Inflammatory macrophage treated with lipopolysaccharide for 1 hour (primary cell): ENCODE measurements around the gene ELL3.
"Not testable (repeated sequence)": the region's sequence is repeated elsewhere in the genome, so short reads cannot be mapped to it uniquely, and the experiment has no call there.

Source experiments
- DNase-seq, 2 donors: peaks; one replicate each; pipeline ENCODE4 v3.0.0-alpha.2; 2020 to 2022

ELL3 gene

GRCh38 chr15:43789409-43789808, 12.6 kb upstream of the ELL3 start:
- no peak for DNase-seq

GRCh38 chr15:43779016-43779415, 2.2 kb upstream of the ELL3 start:
- no peak for DNase-seq

GRCh38 chr15:43777267-43777914, 625 bp upstream of the ELL3 start:
- peak; percentile 63 to 68 for DNase-seq

- DNase-seq, result no peak
These were observed 557 bp downstream of the ELL3 start for GRCh38 chr15:43776101-43776717.

GRCh38 chr15:43775411-43775965, 1.3 kb downstream of the ELL3 start:
- no peak for DNase-seq

GRCh38 chr15:43774062-43774461, 2.7 kb downstream of the ELL3 start:
- DNase-seq, result no peak

- DNase-seq, result no peak
These were observed 4.1 kb downstream of the ELL3 start for GRCh38 chr15:43772624-43773023.

- peak; percentile 29 to 47 for DNase-seq
These were observed 5.0 kb downstream of the ELL3 start for GRCh38 chr15:43771816-43772215.

- DNase-seq, result peak; percentile 44 to 81
These were observed 7.1 kb downstream of the ELL3 start for GRCh38 chr15:43769584-43770228.

- no peak for DNase-seq
These were observed 12.8 kb downstream of the ELL3 start for GRCh38 chr15:43763819-43764446.

- no peak for DNase-seq
These were observed 13.9 kb downstream of the ELL3 start for GRCh38 chr15:43762824-43763223.

GRCh38 chr15:43751885-43752284, 24.9 kb downstream of the ELL3 start:
- no peak for DNase-seq

GRCh38 chr15:43749690-43750345, 26.9 kb downstream of the ELL3 start:
- peak; percentile 28 to 70 for DNase-seq

- no peak for DNase-seq
These were observed 28.4 kb downstream of the ELL3 start for GRCh38 chr15:43748376-43748775.

- peak; percentile 49 to 69 for DNase-seq
These were observed 29.9 kb downstream of the ELL3 start for GRCh38 chr15:43746903-43747309.

- peak; percentile 85 to 91 for DNase-seq
These were observed 30.4 kb downstream of the ELL3 start, which contains the start of gene PDIA3 for GRCh38 chr15:43746245-43746902. Gene PDIA3 (plus strand): TSS chr15:43746438. CDS start chr15:43746540, 102 bp downstream.

GRCh38 chr15:43735416-43735815, 41.4 kb downstream of the ELL3 start:
- no peak for DNase-seq

GRCh38 chr15:43728053-43728725, 48.6 kb downstream of the ELL3 start:
- DNase-seq, result not testable (repeated sequence)

- not testable (repeated sequence) for DNase-seq
These were observed 50.5 kb downstream of the ELL3 start for GRCh38 chr15:43726306-43726705.

GRCh38 chr15:43723151-43723550, 53.6 kb downstream of the ELL3 start:
- no peak for DNase-seq
